HepG2 (cell line): ENCODE results near the gene MYADML2. TPM values are rescaled to one million over a fixed set of nuclear protein-coding genes. Genes with fewer than 3 reads are reported as not detected.

Experiments used
- ARID3A ChIP-seq: IDR thresholded peaks from 2 replicates; pipeline ENCODE4 v1.6.1; 2012; ENCODE audit warnings: low read depth, low read length, improper control_type of control experiment
- ATF6 ChIP-seq: sonication (generic); formaldehyde crosslinking; conservative IDR thresholded peaks from 2 replicates; pipeline ENCODE4 v1.4.0; 2020; ENCODE audit warnings: missing genetic modification reagents
- GMEB1 ChIP-seq: sonication (generic); formaldehyde crosslinking; IDR thresholded peaks from 2 replicates; pipeline ENCODE4 v1.5.1; 2020; ENCODE audit warnings: missing genetic modification reagents, mild to moderate bottlenecking, borderline replicate concordance
- HDAC6 ChIP-seq: fragments of 200-600 bp; sonication (generic); IDR thresholded peaks from 2 replicates; pipeline ENCODE4 v1.7.0; 2017; ENCODE audit warnings: mild to moderate bottlenecking, antibody characterized with exemption, low read length, low read depth
- HNRNPL ChIP-seq: fragments of 200-400 bp; formaldehyde crosslinking; IDR thresholded peaks from 2 replicates; pipeline ENCODE4 v1.6.1; 2017; ENCODE audit warnings: mild to moderate bottlenecking, low read depth, low read length
- IRF1 ChIP-seq: sonication (generic); formaldehyde crosslinking; IDR thresholded peaks from 2 replicates; pipeline ENCODE4 v1.4.0; 2020; ENCODE audit warnings: low read depth, mild to moderate bottlenecking, missing genetic modification reagents
- MEF2D ChIP-seq: sonication (generic); formaldehyde crosslinking; IDR thresholded peaks from 2 replicates; pipeline ENCODE4 v1.5.1; 2020; ENCODE audit warnings: mild to moderate bottlenecking, missing genetic modification reagents
- RBM22 ChIP-seq: fragments of 200-400 bp; formaldehyde crosslinking; optimal IDR thresholded peaks from 2 replicates; pipeline ENCODE3; 2017; ENCODE audit warnings: mild to moderate bottlenecking, low read length, moderate library complexity
- RELA ChIP-seq: sonication (generic); formaldehyde crosslinking; IDR thresholded peaks from 2 replicates; pipeline ENCODE4 v1.4.0; 2020; ENCODE audit warnings: missing genetic modification reagents
- RFX3 ChIP-seq: IDR thresholded peaks from 2 replicates; pipeline ENCODE4 v1.6.1; 2016; ENCODE audit warnings: missing biosample characterization, missing genetic modification reagents
- SMAD1 ChIP-seq: sonication (generic); formaldehyde crosslinking; IDR thresholded peaks from 2 replicates; pipeline ENCODE4 v1.4.0; 2020; ENCODE audit warnings: missing genetic modification reagents, low read depth, mild to moderate bottlenecking, borderline replicate concordance
- THAP9 ChIP-seq: sonication (generic); formaldehyde crosslinking; IDR thresholded peaks from 2 replicates; pipeline ENCODE4; 2020; ENCODE audit warnings: missing genetic modification reagents, mild to moderate bottlenecking, borderline replicate concordance
- THRA ChIP-seq: sonication (generic); formaldehyde crosslinking; IDR thresholded peaks from 2 replicates; pipeline ENCODE4 v1.4.0; 2020; ENCODE audit warnings: missing genetic modification reagents, borderline replicate concordance
- ZKSCAN5 ChIP-seq: sonication (generic); formaldehyde crosslinking; IDR thresholded peaks from 2 replicates; pipeline ENCODE4 v1.5.1; 2020; ENCODE audit warnings: mild to moderate bottlenecking, missing genetic modification reagents
- ZNF256 ChIP-seq: sonication (generic); formaldehyde crosslinking; conservative IDR thresholded peaks from 2 replicates; pipeline ENCODE4 v1.4.0; 2020; ENCODE audit warnings: missing genetic modification reagents
- ZNF33B ChIP-seq: sonication (generic); formaldehyde crosslinking; IDR thresholded peaks from 2 replicates; pipeline ENCODE4 v1.5.1; 2020; ENCODE audit warnings: mild to moderate bottlenecking, missing genetic modification reagents
- ZNF792 ChIP-seq: IDR thresholded peaks from 2 replicates; pipeline ENCODE4 v1.6.1; 2016
- polyA plus RNA-seq, 8 experiments: library from polyadenylated mRNA; depleted of rRNA in 3 of 8; stranded (reverse) in 7 of 8; unstranded in 1 of 8; fragments of >200 nt; fragmentation: Illumina TruSeq in 4 of 8; extraction: Trizol in 4 of 8; gene quantifications; 2 replicates each; pipeline versions ENCODE4 v1.2.1 to v1.2.3, GENCODE V29; 2011 to 2016; ENCODE audit warnings: low read depth in 4 of 8, missing spikeins in 1 of 8, mixed read lengths in 1 of 8; ENCODE audit not compliant: insufficient read depth in 1 of 8
- total RNA-seq, 5 experiments: library from RNA; depleted of rRNA; stranded (reverse); fragments of >200 nt; fragmentation: Illumina TruSeq; extraction: Trizol; gene quantifications; 2 replicates each; pipeline ENCODE4 v1.2.3, GENCODE V29; 2016; ENCODE audit warnings: low read depth in 1 of 5

Gene MYADML2
- total and polyA plus RNA-seq, 2 of the 13 experiments (the other 11 are each of a cell fraction or from before 2014, with no cell fraction given), result not detected

GRCh38 chr17:81966343-81967243, 19.6 kb upstream of the MYADML2 start (continued):
- peak; percentile 66; the same call in 1 of the 2 replicates for TF ChIP-seq GMEB1 (CRISPR knock-in tag)
- peak; percentile 88; the same call in 1 of the 2 replicates for TF ChIP-seq RELA (CRISPR knock-in tag)
- TF ChIP-seq RFX3 (CRISPR knock-in tag), result 0 out of 2 replicates have a peak, but pooled peaks have one; percentile 29
- TF ChIP-seq HDAC6, result no peak
- 0 out of 2 replicates have a peak, but pooled peaks have one; percentile 31 for TF ChIP-seq ZKSCAN5 (CRISPR knock-in tag)
- peak; percentile 59 for TF ChIP-seq MEF2D
- no peak for TF ChIP-seq ATF6 (CRISPR knock-in tag)
- TF ChIP-seq ZNF33B (CRISPR knock-in tag), result no peak; the same call in 1 of the 2 replicates
- no peak for TF ChIP-seq ZNF256
- TF ChIP-seq HNRNPL, result peak; percentile 92
- peak; percentile 82; the same call in 1 of the 2 replicates for TF ChIP-seq IRF1
- peak; percentile 79; the same call in 1 of the 2 replicates for TF ChIP-seq ZNF792 (CRISPR knock-in tag)
- TF ChIP-seq THAP9 (CRISPR knock-in tag), result peak; percentile 41; the same call in 1 of the 2 replicates
- TF ChIP-seq THRA (CRISPR knock-in tag), result peak; percentile 97
- no peak for TF ChIP-seq ARID3A
- no peak for TF ChIP-seq RBM22
- TF ChIP-seq SMAD1, result peak; percentile 66; the same call in 1 of the 2 replicates
